CD1c-positive myeloid dendritic cell (primary cell): Measurements from ENCODE around the gene GALNT13.

Source experiments
- DNase-seq: peaks from one replicate; pipeline ENCODE4 v3.0.0-alpha.2; 2016; ENCODE audit errors: extremely low spot score

GALNT13 gene

DNA sequence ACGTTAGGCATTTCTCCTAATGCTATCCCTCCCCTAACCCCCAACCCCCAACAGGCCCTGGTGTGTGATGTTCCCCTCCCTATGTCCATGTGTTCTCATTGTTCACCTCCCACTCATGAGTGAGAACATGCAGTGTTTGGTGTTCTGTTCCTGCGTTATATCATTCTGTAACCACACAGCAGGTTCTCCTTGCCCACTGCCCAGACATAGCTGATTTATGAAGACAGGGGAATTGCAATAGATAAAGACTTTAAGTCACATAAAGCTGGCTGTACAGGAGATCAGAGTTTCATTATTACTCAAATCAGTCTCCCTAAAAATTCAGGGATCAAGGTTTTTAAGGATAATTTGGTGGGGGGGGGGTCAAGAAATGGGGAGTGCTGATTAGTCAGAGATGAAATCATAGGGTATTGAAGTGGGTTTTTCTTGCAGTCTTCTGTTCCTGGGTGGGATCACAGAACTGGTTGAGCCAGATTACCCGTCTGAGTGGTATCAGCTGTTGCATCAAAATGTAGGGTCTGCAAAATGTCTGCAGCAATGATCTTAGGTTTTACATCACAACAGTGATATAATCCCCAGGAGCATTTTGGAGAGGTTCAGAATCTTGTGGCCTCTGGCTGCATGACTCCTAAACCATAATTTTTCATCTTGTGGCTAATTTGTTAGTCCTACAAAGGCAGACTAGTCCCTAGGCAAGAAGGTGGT, 434.7 kb downstream of the GALNT13 start:
- no peak for DNase-seq

DNA sequence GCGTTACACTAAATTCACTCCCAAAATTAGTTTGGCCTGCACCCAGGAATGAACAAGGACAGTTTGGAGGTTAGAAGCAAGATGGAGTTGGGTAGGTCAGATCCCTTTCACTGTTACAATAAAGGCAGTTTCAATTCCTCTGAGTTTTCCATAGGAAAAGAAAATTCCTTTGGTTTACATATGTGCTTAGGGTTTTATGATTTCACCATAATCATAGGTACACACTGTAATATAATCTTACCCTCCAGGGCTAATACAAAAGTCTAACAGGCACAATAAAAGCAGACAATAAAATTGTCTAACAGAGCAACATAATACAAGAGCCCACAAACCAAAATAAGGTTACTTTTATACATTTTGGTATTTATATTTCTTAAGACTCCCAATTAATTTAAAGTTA, 435.3 kb downstream of the GALNT13 start:
- DNase-seq: no peak

DNA sequence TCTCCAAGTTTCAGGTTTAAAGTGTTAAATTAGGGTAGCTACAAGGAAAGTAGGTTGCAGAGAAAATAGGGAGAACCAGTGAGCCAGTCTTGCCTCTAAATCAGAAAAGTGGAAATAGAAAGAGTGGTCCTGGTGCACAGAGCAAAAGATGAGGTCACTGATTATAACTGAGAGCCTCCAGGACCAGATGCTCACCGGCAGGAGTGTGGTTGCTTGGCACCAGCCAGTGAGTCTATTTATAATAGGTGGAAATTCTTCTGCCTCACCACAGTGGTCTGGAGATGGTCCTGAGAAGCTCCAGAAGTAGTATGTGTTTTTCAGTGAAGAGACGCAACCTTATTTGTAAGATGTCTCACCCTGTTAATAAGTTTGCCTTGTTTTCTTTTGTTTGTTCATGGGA, 452.9 kb downstream of the GALNT13 start:
- no peak for DNase-seq

DNA sequence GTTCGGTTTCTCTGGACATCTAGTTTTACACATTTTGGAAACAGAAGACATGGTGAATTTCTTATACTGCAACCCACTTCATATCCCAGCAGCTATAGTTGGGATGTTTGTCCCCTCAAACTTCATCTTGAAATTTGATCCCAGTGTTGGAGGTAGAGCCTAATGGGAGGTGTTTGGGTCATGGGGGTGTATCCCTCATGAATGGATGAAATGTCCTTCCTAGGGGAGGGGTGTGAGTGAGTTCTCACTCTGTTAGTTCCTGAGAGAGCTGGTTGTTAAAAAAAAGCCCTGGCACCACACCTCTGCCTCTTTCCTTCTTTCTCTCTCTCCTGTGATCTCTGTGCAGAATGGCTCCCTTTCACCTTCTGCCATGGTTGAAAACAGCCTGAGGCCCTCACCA, 457.8 kb downstream of the GALNT13 start:
- no peak for DNase-seq

DNA sequence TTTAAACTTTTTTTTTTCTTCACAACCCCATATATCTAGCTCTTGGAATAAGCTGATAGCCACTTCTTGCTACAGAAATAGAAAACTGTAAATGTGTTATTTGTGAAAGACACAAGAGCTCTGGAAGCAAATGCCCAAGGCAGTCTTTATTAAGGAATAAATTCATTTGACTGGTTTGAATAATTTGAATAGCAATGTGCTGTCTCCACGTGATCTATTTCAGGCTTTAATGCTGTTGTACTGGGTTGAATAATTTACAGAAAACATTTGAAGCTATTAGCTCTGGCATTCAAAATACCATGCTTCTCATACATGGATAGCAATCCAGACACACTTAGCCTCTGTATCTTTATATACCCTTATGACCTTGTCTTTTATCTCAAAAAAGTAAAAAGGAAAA, 460.1 kb downstream of the GALNT13 start:
- no peak for DNase-seq

DNA sequence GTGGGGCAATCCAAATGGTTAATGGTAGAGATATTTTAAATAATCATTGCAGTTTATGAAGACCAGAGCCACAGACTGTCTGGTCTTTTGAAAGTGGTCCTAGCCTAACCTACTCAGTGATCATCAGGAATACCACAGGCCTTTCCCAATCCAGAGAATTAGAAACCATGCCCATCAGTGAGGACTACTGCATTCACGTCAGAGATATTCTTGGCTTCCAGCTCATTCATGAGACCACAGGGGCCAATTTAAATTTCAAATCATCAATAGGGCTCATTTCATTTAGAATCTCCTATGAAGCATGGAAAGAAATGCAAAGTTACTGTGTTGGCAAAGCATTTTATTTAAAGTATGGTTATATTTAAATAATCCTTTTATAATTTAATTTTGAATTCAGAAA, 464.5 kb downstream of the GALNT13 start:
- no peak for DNase-seq

DNA sequence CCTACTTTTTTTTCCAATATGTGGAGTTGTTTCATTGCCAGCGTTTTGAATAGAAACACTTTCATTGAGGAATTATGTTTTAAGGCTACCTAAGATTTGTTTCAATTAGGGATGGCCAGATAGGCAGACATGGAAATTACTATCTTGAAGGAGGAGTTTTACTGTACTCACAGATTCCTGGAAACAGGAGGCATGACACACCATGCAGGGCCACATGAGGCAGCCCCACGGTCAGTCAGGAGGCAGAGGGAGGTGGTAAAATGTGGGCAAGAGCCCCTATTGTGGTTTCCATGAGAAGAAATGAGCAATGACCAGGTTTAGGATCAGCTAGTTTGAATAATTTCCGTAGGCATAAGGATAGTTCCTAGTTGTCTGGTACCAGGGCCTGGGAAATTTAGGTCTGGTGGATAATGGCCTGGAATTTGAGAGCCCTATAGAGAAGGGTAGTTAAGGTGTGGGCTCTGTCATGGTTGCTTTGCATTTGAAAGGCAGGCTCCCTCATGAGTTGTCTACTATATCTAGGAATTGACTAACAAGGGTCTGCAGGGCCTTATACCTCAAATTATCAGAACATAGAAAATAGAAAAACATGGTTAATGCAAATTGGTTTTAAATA, 466.7 kb downstream of the GALNT13 start:
- DNase-seq: no peak

DNA sequence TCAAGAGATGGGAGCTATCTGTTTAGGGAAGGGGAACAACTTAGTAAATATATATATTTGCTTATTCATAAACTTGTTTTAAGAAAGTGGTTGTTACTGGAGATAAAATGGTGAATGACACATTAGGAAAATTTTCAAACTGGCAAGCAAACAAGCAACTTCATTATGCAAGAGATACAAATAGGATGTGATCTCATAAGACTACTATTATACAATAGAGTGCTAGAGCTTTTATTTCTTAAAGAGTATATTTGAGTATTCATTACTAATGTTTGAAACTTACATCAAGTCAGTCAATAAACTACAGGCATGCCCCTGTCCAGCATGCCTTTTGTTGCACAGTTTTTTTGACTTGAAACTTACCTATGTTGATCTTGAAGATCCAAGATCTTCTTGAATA, 471.6 kb downstream of the GALNT13 start:
- no peak for DNase-seq

DNA sequence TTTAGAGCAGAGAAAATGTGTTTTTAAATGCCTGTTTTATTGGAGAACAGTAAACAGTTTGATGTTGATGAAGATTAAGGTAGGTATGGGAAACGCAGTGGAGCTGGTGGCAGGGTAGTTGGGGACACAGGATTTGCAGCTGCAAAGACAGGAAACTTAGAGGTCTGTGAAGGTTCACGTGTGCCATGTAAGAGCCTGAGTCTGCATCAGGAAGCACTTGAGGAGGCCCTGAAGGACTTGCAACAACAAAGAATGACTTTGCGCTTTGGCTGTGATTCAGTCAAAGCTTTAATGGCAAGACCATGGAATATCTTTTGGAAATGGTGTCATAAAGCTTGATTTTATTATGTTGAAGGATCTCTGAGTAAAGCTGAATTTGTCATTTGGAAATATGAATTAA, 479.2 kb downstream of the GALNT13 start:
- DNase-seq: no peak

DNA sequence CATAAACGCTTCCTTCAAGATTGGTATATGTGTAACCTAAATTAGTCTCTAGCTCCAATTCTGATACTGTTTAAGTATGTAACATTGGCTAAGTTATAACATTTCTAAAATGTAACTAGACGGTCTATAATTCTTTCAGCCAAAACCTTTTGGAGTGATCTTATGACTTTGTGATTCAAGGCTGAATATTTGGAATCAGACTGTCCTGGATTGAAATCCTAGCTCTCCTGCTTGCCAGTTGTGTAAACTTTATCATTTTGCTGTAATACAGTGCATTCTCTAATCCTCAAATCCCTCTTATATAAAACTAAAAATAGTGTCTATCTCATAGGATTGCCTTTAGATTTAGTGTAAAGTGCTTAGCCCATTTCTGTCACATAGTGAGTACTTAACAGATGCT, 489.6 kb downstream of the GALNT13 start:
- no peak for DNase-seq

DNA sequence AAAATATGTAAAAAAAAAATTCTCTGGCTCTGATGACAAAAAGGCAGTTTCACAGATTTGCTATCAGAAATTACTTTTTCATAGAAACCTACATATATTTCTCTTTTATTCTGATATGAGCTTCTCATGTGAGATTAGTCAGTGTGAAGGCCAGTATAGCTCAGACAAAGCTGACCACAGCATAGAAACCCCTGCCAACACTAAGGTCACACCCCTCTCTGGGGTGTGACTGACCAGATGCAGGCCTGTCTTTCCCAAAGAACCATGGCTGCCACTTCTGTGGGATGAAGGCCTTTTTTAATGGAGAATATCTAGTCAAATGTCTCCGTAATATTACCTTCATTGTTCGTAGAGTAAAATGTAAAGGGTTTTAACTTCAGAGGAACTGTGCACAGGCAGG, 496.4 kb downstream of the GALNT13 start:
- no peak for DNase-seq

DNA sequence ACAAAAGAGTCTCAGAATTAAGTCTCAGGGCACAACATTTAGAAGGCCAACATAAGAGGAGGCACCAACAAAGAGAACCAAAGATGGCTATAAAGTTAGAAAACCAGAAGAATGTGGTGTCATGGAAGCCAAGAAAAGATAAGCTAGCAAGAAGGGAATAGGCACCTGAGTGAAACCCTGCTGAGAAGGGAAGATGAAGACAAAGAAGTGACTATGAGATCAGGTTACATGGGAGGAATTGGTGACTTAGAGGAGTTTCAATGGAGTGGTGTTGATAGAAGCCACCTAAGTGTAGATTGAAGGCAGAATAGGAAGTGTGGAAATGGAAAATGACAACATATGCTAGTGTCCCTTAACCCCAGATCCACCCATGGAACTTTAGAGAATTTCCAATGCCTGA, 499.2 kb downstream of the GALNT13 start:
- DNase-seq: no peak

DNA sequence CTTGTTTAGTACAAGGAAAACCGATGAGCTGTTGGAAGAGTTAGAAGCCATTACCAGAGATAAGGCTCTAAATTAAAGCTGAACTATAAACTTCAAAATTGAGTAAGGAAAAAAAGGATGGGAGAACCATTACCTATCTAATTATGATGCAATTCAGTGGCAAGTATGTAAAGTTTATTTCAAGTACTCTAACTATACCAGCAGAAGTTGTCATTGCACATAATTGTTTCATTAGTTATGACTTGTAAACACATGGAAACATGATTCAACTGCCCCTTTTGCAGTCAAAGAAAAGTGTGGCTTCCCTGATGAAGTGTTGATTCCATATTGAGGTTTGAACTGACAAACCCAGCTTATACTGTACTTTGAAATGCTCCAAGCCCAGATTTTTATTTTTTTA, 502.7 kb downstream of the GALNT13 start:
- DNase-seq: no peak

DNA sequence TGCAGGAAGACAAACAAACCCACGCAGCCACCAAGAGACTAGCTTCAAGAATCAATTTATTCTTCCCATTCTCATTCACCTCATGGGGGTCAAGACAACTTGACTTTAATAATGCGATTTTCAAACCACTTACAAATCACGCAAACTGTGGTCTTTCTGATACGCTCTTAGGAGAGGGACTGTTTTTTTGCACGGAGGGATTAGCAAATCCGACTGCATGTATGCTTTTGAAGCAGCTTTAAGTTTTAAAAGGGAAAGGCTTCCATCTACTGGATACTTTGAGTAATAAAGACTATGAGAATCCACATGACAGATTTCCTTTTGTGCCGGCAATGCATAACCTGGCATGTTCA, 503.8 kb downstream of the GALNT13 start:
- no peak for DNase-seq

DNA sequence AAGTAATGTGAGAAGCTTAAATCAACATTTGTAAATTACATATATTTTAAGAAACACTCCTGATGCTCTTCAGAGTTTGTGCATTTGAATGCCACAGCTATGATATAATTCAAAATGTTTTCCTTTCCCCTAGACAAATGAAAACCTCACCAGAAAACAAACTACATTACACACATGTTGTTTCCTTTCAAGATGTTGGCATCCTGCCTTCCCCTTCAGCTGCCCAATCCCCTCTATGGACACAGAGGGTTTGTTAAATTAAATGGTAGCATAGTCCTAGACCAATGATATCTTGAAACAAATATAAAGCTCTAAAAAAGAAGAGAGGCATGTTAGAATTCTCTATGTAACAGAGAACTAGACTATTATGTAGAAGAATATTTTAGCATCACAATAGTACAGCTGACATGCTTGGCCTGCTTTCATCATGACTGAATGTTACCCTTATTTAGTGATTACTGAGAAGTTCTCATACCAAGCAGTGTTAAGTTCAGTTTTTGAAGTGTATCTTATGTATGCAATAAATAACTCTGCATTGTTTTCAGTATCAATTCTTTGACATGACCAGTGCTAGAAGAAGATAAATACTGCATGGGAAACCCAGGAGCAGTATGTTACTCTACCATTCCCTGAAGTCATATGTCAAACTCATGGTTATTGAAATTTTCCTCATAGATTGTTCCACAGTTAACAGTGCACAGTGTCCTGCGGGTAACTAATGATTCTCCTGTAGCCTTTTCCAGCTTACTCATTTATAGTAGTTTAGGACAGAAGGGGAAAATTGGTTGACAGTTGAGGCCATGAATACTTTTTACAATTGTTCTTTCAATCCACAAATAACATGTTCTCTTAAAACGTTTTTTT, 510.4 kb downstream of the GALNT13 start:
- no peak for DNase-seq

DNA sequence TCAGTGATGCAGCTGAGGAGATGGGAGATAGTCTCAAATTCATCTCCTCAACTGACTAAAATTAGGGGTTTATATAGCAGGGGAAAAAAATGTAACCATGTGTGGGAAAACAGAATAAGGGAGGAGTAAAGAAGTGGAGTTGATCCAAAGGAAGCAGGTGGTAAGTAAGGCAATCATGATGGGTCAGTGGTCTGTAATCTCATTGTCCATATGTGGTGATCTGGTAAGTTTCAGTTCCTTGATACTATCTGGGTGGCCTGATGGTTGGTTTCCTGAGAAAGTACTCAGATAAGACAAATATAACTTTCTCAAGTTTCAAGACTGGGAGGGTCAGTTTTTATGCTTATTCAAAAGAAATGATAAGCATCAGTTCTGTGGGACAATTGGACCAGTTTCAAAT, 514.5 kb downstream of the GALNT13 start:
- no peak for DNase-seq

DNA sequence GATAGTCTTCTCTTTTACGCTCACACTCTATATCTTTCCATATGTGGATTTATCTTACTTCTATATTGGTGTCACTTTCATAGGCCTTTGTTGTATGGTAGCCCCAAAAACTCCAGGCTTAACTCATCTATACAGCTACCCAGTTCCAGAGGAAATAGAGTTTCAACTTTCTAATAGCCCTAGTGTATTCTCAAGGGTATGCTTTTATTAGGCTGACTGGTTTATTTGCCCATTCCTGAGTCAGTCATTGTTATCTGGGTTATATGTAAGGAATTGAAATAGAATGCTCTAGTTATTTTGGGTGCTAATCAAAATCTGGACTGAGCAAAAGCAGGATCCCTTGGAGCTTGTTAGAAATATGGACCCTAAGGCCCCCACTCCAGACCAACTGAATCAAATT, 519.3 kb downstream of the GALNT13 start:
- no peak for DNase-seq

DNA sequence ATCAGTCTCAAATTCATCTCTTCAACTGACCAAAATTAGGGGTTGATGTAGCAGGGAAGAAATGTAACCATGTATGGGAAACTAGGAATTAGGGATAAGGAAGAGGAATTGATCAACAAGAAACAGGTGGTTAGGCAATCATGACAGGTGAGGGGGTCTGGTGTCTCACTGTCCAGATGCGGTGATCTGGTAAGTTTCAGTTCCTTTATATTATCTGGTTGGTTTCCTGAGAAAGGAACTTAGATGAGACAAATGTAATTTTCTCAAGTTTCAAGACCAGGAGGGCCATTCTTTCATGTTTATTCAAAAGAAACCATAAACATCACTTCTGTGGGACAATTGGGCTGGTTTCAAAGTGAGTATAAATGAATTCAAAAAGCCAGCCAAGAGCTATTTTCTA, 520.5 kb downstream of the GALNT13 start:
- DNase-seq: no peak

DNA sequence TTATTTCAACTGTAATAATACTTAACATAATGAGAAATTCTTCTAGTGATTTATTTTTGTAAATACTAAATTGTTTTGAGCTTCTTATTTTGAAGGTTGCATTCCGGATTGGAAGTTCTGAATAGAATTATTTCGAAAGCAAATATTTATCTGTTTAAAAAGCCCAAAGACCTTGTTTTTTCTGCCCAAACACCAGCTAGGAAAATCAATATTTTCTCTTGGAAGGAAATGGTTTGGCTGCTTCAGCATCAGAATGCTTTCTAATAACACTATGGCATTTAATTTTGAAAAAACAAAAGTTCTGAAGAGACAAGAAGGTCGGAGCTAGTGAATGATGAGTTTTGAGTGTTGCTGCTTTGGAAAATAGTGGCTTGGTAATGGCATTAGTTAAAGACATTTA, 522.9 kb downstream of the GALNT13 start:
- DNase-seq: no peak

DNA sequence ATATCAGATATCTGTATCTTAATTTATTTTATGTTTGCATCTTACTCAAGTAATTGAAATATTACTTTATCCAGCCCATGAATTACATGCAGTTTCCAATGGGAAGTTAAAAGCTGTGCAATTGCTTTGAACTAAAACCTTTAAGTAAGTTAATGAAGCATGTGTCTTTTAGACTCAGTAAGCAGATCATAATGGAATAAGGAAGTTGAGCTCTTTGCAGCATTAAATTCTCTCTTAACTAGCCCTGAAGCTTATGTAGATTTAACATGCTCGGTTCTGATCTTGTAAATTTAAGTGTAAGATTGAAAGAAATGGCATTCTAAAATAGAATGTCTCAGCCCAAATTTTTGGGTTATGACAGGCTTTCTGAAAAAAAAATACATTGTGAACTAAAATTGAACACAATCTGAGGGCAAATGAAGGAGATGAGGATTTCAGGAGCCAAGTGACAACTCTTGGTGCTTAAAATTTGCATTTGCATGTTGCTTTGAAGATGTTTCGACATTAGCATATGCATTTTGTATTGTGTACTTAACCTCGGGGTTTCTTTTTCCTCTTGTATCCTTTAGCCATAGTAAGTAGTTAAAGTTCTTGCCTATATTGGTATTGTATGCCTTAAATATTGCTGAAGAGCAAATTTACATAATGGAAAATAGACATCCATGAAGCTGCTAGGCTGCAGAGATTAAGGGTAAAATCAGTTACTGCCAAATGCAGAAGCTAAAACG, 529.0 kb downstream of the GALNT13 start:
- no peak for DNase-seq

DNA sequence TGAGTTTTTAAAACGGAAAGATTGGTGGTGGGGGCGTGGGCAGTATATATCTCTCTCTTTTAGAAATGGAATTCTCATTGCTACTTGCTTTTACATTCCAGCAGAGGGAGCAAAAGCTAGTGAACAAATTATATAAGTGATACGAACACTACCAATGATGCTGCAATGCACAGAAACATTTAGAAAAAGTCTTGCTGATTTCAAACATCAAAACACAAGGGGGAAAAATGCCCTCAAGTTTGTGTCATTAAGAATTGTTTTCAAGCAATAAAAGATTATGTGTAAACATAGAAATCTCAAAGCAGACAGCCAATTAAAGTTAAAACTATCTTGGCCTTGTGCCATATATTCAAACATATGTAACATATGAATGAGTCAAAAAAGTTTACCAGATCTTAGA, 530.5 kb downstream of the GALNT13 start:
- DNase-seq: peak; percentile 2

DNA sequence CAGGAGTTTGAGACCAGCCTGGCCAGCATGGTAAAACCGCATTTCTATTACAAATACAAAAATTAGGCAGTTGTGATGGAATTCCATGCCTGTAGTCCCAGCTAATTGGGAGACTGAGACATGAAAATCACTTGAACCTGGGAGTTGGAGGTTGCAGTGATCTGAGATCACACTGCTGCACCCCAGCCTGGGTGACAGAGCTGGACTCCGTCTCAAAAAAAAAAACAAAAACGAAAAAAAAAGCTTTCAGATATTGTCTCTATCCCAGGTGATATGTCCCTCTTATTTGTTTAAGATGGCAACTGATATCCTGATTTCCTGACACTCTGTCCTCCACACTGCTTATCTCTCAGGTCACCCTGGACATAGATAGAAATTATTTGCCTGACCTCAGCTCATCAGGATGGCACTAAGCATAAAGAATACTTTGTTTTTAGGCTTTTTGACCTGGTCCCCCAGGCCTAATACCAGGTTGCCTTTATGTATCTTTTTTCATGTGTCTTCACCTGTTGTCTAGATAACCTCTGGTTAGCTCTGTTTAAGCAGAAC, 531.6 kb downstream of the GALNT13 start:
- DNase-seq: no peak
